HG03571 (cell line): ENCODE measurements around the gene PTPN9.

Experiments used
- ATAC-seq: cut with Tn5 transposase; IDR thresholded peaks from one replicate; pipeline ENCODE4 v1.9.1; 2021; ENCODE audit not compliant: unreplicated experiment

PTPN9 gene

GRCh38 chr15:75425966-75426500 lies 153.1 kb downstream of the PTPN9 start:
- no peak for ATAC-seq

- no peak for ATAC-seq
These were observed 156.6 kb downstream of the PTPN9 start for GRCh38 chr15:75422554-75422953.

GRCh38 chr15:75420698-75421097 lies 158.4 kb downstream of the PTPN9 start:
- ATAC-seq, result no peak

GRCh38 chr15:75416584-75416983 lies 162.5 kb downstream of the PTPN9 start:
- no peak for ATAC-seq
